HepG2 (cell line): ENCODE measurements around the gene RETREG2. TPM values are rescaled to one million over a fixed set of nuclear protein-coding genes. Genes with fewer than 3 reads are reported as not detected.

Source experiments
- GTF2F1 ChIP-seq: fragments of 150-350 bp; IDR thresholded peaks from 2 replicates; pipeline ENCODE4 v1.6.1; 2014; ENCODE audit warnings: low read length
- LCORL ChIP-seq, 2 experiments: fragments of 450-650 bp in 1 of 2; sonication (generic) in 1 of 2; formaldehyde crosslinking in 1 of 2; IDR thresholded peaks; 2 replicates each; pipeline versions ENCODE4 v1.5.0 to v1.6.1; 2017 to 2020; ENCODE audit warnings: antibody characterized with exemption in 1 of 2, missing genetic modification reagents in 1 of 2
- MAZ ChIP-seq, 2 experiments: sonication (generic) in 1 of 2; formaldehyde crosslinking in 1 of 2; IDR thresholded peaks; 2 replicates each; pipeline versions ENCODE4 v1.5.0 to v1.6.1; 2012 to 2020; ENCODE audit warnings: low read depth in 2 of 2, mild to moderate bottlenecking in 2 of 2, borderline replicate concordance in 1 of 2, improper control_type of control experiment in 1 of 2, low read length in 1 of 2, missing genetic modification reagents in 1 of 2, moderate library complexity in 1 of 2
- NFE2 ChIP-seq: sonication (generic); formaldehyde crosslinking; IDR thresholded peaks from 2 replicates; pipeline ENCODE4 v1.4.0; 2020; ENCODE audit warnings: missing genetic modification reagents
- PAX8 ChIP-seq: sonication (generic); formaldehyde crosslinking; IDR thresholded peaks from 2 replicates; pipeline ENCODE4 v1.8.0; 2022; ENCODE audit warnings: mild to moderate bottlenecking, missing genetic modification reagents, borderline replicate concordance
- PTBP1 ChIP-seq: fragments of 200-400 bp; formaldehyde crosslinking; IDR thresholded peaks from 2 replicates; pipeline ENCODE4 v1.6.1; 2018; ENCODE audit warnings: low read length, low read depth; ENCODE audit not compliant: poor library complexity, severe bottlenecking
- XRCC5 ChIP-seq: fragments of 200-400 bp; formaldehyde crosslinking; optimal IDR thresholded peaks from 2 replicates; pipeline ENCODE3; 2017; ENCODE audit warnings: mild to moderate bottlenecking, low read length
- ZBTB3 ChIP-seq: sonication (generic); formaldehyde crosslinking; IDR thresholded peaks from 2 replicates; pipeline ENCODE4 v1.4.0; 2020; ENCODE audit warnings: low read depth, mild to moderate bottlenecking, moderate library complexity, missing genetic modification reagents, borderline replicate concordance
- ZBTB4 ChIP-seq: sonication (generic); formaldehyde crosslinking; IDR thresholded peaks from 2 replicates; pipeline ENCODE4 v1.4.0; 2020; ENCODE audit warnings: missing genetic modification reagents, mild to moderate bottlenecking, borderline replicate concordance
- ZNF580 ChIP-seq: IDR thresholded peaks from 2 replicates; pipeline ENCODE4 v1.6.1; 2016; ENCODE audit warnings: low read depth, borderline replicate concordance
- ZNF704 ChIP-seq: sonication (generic); formaldehyde crosslinking; IDR thresholded peaks from 2 replicates; pipeline ENCODE4 v1.8.1; 2023; ENCODE audit warnings: mild to moderate bottlenecking, inconsistent platforms, moderate library complexity, missing genetic modification reagents, borderline replicate concordance
- ZNF766 ChIP-seq: sonication (generic); formaldehyde crosslinking; IDR thresholded peaks from 2 replicates; pipeline ENCODE4 v1.5.0; 2020; ENCODE audit warnings: missing genetic modification reagents, borderline replicate concordance
- ZSCAN21 ChIP-seq: sonication (generic); formaldehyde crosslinking; IDR thresholded peaks from 2 replicates; pipeline ENCODE4 v1.8.0; 2022; ENCODE audit warnings: mild to moderate bottlenecking, missing genetic modification reagents, moderate library complexity, borderline replicate concordance
- ZUFSP ChIP-seq: sonication (generic); formaldehyde crosslinking; IDR thresholded peaks from 2 replicates; pipeline ENCODE4 v1.9.0; 2021; ENCODE audit warnings: missing genetic modification reagents, mild to moderate bottlenecking, borderline replicate concordance
- polyA plus RNA-seq, 8 experiments: library from polyadenylated mRNA; depleted of rRNA in 3 of 8; stranded (reverse) in 7 of 8; unstranded in 1 of 8; fragments of >200 nt; fragmentation: Illumina TruSeq in 4 of 8; extraction: Trizol in 4 of 8; gene quantifications; 2 replicates each; pipeline versions ENCODE4 v1.2.1 to v1.2.3, GENCODE V29; 2011 to 2016; ENCODE audit warnings: low read depth in 4 of 8, missing spikeins in 1 of 8, mixed read lengths in 1 of 8; ENCODE audit not compliant: insufficient read depth in 1 of 8
- total RNA-seq, 5 experiments: library from RNA; depleted of rRNA; stranded (reverse); fragments of >200 nt; fragmentation: Illumina TruSeq; extraction: Trizol; gene quantifications; 2 replicates each; pipeline ENCODE4 v1.2.3, GENCODE V29; 2016; ENCODE audit warnings: low read depth in 1 of 5
- TF ChIP-seq, protein P1 (sequence below): sonication (generic); formaldehyde crosslinking; IDR thresholded peaks from 2 replicates; pipeline ENCODE4 v1.5.0; 2020; ENCODE audit warnings: mild to moderate bottlenecking, missing genetic modification reagents, borderline replicate concordance

Gene RETREG2
- total and polyA plus RNA-seq, 2 of the 13 experiments (the other 11 are each of a cell fraction or from before 2014, with no cell fraction given): 86.0 to 134 TPM

DNA sequence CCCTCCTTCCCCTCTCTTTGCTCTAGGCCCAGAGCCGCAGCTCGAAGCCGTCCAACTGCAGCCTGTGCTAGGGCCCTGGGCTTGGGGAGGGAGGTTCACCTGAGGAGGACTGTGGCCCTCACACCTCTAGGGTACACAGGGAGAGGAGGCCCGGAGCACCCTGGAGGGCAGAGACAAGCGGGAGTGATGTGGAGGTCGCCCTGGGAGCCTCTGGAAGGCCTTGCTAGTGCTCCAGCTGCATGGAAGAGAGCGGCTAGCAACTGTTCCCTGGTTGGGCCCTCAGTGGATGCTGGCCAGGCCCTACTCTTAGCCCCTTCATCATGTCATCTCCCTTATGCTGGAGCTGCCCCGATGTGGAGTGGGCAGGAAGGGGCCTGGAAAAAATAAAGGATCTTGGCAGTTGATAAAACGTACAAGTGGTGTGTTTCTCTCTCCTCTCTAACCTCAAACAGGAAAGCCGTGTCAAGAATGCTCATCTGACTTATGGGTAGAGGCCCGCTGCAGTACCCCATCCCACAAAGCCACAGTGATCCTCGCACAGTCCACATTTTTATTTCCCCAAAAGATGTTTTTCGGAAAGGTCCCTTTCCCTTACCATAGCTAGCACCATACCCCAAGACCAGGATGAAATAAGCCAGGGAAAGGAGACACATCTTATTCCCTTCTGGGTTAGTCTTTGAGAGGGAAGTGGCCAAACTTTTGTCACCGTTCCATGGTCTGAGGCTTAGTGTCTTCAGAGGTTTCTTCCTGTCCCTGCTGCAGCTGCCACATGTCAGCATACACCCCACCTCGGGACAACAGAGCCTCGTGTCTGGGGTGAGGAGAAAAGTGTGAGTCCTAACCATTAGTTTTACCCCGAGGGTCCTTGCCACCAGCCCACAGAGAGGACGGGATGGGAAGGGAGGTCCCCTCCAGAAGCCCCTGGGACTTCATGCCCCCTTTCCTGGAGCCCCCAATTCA is 31.4 kb downstream of the RETREG2 start (continued):
- TF ChIP-seq, protein P1, sequence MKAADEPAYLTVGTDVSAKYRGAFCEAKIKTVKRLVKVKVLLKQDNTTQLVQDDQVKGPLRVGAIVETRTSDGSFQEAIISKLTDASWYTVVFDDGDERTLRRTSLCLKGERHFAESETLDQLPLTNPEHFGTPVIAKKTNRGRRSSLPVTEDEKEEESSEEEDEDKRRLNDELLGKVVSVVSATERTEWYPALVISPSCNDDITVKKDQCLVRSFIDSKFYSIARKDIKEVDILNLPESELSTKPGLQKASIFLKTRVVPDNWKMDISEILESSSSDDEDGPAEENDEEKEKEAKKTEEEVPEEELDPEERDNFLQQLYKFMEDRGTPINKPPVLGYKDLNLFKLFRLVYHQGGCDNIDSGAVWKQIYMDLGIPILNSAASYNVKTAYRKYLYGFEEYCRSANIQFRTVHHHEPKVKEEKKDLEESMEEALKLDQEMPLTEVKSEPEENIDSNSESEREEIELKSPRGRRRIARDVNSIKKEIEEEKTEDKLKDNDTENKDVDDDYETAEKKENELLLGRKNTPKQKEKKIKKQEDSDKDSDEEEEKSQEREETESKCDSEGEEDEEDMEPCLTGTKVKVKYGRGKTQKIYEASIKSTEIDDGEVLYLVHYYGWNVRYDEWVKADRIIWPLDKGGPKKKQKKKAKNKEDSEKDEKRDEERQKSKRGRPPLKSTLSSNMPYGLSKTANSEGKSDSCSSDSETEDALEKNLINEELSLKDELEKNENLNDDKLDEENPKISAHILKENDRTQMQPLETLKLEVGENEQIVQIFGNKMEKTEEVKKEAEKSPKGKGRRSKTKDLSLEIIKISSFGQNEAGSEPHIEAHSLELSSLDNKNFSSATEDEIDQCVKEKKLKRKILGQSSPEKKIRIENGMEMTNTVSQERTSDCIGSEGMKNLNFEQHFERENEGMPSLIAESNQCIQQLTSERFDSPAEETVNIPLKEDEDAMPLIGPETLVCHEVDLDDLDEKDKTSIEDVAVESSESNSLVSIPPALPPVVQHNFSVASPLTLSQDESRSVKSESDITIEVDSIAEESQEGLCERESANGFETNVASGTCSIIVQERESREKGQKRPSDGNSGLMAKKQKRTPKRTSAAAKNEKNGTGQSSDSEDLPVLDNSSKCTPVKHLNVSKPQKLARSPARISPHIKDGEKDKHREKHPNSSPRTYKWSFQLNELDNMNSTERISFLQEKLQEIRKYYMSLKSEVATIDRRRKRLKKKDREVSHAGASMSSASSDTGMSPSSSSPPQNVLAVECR (CRISPR knock-in tag): no peak
- TF ChIP-seq NFE2 (CRISPR knock-in tag) (no peak), PAX8 (CRISPR knock-in tag) (no peak), ZNF580 (CRISPR knock-in tag) (no peak), ZBTB3 (CRISPR knock-in tag) (no peak), ZUFSP (CRISPR knock-in tag) (no peak), ZNF766 (CRISPR knock-in tag) (no peak), ZNF704 (CRISPR knock-in tag) (no peak), PTBP1 (no peak), MAZ (IDR thresholded peaks at IDR 0.05; ENCODE audit: borderline replicate concordance, low read depth, low read length) (no peak), MAZ (CRISPR knock-in tag; IDR thresholded peaks at IDR 0.05; ENCODE audit: low read depth) (no peak), LCORL (IDR thresholded peaks at IDR 0.05) (no peak), LCORL (CRISPR knock-in tag; IDR thresholded peaks at IDR 0.05) (no peak), GTF2F1 (no peak), ZBTB4 (no peak), XRCC5 (no peak), ZSCAN21 (CRISPR knock-in tag) (peak; percentile 2; the same call in 1 of the 2 replicates)
